Fibroblast of skin of right quadriceps (primary cell): Measurements from ENCODE around the gene IL1RAP.

Experiments used
- DNase-seq: peaks from one replicate; pipeline ENCODE4 v3.0.0-alpha.2; 2013

The IL1RAP gene

GRCh38 chr3:190616637-190617036 is 102.8 kb downstream of the IL1RAP start:
- DNase-seq: no peak

GRCh38 chr3:190617185-190617584 is 103.3 kb downstream of the IL1RAP start:
- DNase-seq: no peak

- DNase-seq: no peak
Observed at GRCh38 chr3:190618330-190619030, 104.6 kb downstream of the IL1RAP start.

- DNase-seq: no peak
Observed at GRCh38 chr3:190619353-190619752, 105.5 kb downstream of the IL1RAP start.

- no peak for DNase-seq
Observed at GRCh38 chr3:190619761-190620160, 105.9 kb downstream of the IL1RAP start.

- no peak for DNase-seq
Observed at GRCh38 chr3:190620886-190621608, 107.2 kb downstream of the IL1RAP start.

- DNase-seq: no peak
Observed at GRCh38 chr3:190621927-190622326, 108.0 kb downstream of the IL1RAP start.

GRCh38 chr3:190624282-190624681 is 110.4 kb downstream of the IL1RAP start:
- no peak for DNase-seq

GRCh38 chr3:190626951-190627620 is 113.2 kb downstream of the IL1RAP start:
- no peak for DNase-seq

GRCh38 chr3:190629088-190629487 is 115.2 kb downstream of the IL1RAP start:
- no peak for DNase-seq

- no peak for DNase-seq
Observed at GRCh38 chr3:190631295-190631694, 117.4 kb downstream of the IL1RAP start.

- DNase-seq: no peak
Observed at GRCh38 chr3:190641564-190641963, 127.7 kb downstream of the IL1RAP start.

GRCh38 chr3:190642016-190642415 is 128.1 kb downstream of the IL1RAP start:
- DNase-seq: no peak

GRCh38 chr3:190644035-190644434 is 130.2 kb downstream of the IL1RAP start:
- no peak for DNase-seq

- peak; percentile 74 for DNase-seq
Observed at GRCh38 chr3:190644766-190645165, 130.9 kb downstream of the IL1RAP start.

- no peak for DNase-seq
Observed at GRCh38 chr3:190645932-190646460, 132.1 kb downstream of the IL1RAP start.

- no peak for DNase-seq
Observed at GRCh38 chr3:190646996-190647395, 133.1 kb downstream of the IL1RAP start.

GRCh38 chr3:190655933-190656332 is 142.0 kb downstream of the IL1RAP start:
- DNase-seq: no peak

GRCh38 chr3:190658106-190658505 is 144.2 kb downstream of the IL1RAP start:
- no peak for DNase-seq

- DNase-seq: no peak
Observed at GRCh38 chr3:190666821-190667220, 152.9 kb downstream of the IL1RAP start.

- DNase-seq: peak; percentile 50
Observed at GRCh38 chr3:190671658-190672057, 157.8 kb downstream of the IL1RAP start.

GRCh38 chr3:190673148-190673547 is 159.3 kb downstream of the IL1RAP start:
- DNase-seq: peak; percentile 36

- DNase-seq: peak; percentile 53
Observed at GRCh38 chr3:190676481-190676880, 162.6 kb downstream of the IL1RAP start.

- no peak for DNase-seq
Observed at GRCh38 chr3:190677001-190677400, 163.1 kb downstream of the IL1RAP start.
